A673 (cell line): ENCODE results near the gene FDX2.

Experiments used
- EZH2 ChIP-seq: fragments of 200-600 bp; sonication (generic); IDR thresholded peaks from 2 replicates; pipeline ENCODE4 v1.6.1; 2017; ENCODE audit warnings: borderline replicate concordance, low read depth, mild to moderate bottlenecking, mixed read lengths, antibody characterized with exemption, low read length; ENCODE audit not compliant: poor library complexity, severe bottlenecking
- TF ChIP-seq, protein P1 (sequence below): fragments of 300-800, 200-600 bp; sonication (generic); conservative IDR thresholded peaks from 2 replicates; pipeline ENCODE4 v1.5.1; 2017; ENCODE audit warnings: low read depth, mild to moderate bottlenecking, antibody characterized with exemption, low read length, moderate library complexity, mixed read lengths

DNA sequence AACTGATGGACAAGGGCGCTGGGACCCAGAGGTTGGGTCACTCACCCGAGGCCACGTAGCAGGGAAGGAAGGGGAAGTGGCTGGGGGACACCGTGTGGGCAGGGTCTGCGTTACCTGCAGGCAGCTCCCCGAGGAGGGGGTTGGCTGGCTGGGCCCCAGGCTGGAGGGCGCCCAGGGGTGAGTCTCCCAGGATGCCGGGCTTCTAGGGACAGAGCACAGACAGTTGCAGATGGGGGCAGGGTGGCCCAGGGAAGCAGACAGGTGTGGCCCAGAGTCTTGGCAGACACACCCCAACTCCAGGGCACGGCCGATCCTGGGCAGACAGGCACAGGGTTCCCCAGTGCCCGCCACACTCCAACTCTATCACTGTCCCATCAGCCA is 5.6 kb upstream of the FDX2 start:
- TF ChIP-seq EZH2 = no peak
- TF ChIP-seq, protein P1, sequence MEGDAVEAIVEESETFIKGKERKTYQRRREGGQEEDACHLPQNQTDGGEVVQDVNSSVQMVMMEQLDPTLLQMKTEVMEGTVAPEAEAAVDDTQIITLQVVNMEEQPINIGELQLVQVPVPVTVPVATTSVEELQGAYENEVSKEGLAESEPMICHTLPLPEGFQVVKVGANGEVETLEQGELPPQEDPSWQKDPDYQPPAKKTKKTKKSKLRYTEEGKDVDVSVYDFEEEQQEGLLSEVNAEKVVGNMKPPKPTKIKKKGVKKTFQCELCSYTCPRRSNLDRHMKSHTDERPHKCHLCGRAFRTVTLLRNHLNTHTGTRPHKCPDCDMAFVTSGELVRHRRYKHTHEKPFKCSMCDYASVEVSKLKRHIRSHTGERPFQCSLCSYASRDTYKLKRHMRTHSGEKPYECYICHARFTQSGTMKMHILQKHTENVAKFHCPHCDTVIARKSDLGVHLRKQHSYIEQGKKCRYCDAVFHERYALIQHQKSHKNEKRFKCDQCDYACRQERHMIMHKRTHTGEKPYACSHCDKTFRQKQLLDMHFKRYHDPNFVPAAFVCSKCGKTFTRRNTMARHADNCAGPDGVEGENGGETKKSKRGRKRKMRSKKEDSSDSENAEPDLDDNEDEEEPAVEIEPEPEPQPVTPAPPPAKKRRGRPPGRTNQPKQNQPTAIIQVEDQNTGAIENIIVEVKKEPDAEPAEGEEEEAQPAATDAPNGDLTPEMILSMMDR = no peak
